Gastroesophageal sphincter (tissue), 3 donors: ENCODE measurements around the gene TRAPPC1.

Source experiments
- CTCF ChIP-seq, 4 experiments: fragments of 200-600 bp in 2 of 4; fragments of 450-650 bp in 2 of 4; sonication (generic) in 1 of 4; IDR thresholded peaks; one replicate each; pipeline ENCODE4 v1.5.1; 2017 to 2019; ENCODE audit warnings: antibody characterized with exemption in 4 of 4, mild to moderate bottlenecking in 2 of 4, moderate library complexity in 2 of 4
- EP300 ChIP-seq: sonication (generic); formaldehyde crosslinking; IDR thresholded peaks from one replicate; pipeline ENCODE4 v1.6.1; 2017; ENCODE audit warnings: antibody characterized with exemption, mild to moderate bottlenecking

- TF ChIP-seq CTCF (IDR thresholded peaks at IDR 0.05) (no peak), EP300 (no peak)
Observed at GRCh38 chr17:7911116-7911515, 20.6 kb downstream of the TRAPPC1 start.
